T-helper 2 cell treated with Interferon-gamma antibody and Interleukin-4, amounts not matched to agents 100 ng/mL and 5 ng/mL, for 36 hours (primary cell): ENCODE measurements around the gene GALNT3. TPM values are rescaled to one million over a fixed set of nuclear protein-coding genes. Genes with fewer than 3 reads are reported as not detected.

Experiments
- intact Hi-C: fragments of 100-400 bp; cut with micrococcal nuclease; formaldehyde crosslinking; loops from one replicate; pipeline ENCODE4 v1.15.1; 2023
- total RNA-seq: library from RNA; stranded (reverse); gene quantifications from 2 replicates; pipeline ENCODE4 v1.2.3, GENCODE V29; 2022

The GALNT3 gene
- total RNA-seq, 1 donor from 2014 or later = 23.7 TPM

- intact Hi-C loops = no loop called here
These were observed 36.0 kb downstream of the GALNT3 start for GRCh38 chr2:165757906-165758675.

DNA sequence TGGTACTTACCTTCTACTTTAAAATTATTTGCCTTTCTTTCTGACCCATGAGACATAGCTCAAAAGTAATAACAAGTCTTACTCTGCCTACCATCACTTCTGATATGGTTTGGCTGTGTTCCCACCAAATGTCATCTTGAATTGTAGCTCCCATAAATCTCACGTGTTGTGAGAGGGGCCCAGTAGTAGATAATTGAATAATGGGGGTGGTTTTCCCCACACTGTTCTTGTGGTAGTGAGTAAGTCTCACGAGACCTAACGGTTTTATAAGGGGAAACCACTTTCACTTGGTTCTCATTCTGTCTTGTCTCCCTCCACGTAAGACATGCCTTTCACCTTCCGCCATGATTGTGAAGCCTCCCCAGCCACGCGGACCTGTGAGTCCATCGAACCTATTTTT is 47.5 kb downstream of the GALNT3 start:
- intact Hi-C loops = no loop called here

GRCh38 chr2:165745916-165746315 is 48.1 kb downstream of the GALNT3 start:
- intact Hi-C loops = no loop called here

GRCh38 chr2:165743442-165743841 is 50.6 kb downstream of the GALNT3 start:
- intact Hi-C loops = no loop called here

GRCh38 chr2:165725421-165725820 is 68.6 kb downstream of the GALNT3 start:
- intact Hi-C loops = no loop called here

DNA sequence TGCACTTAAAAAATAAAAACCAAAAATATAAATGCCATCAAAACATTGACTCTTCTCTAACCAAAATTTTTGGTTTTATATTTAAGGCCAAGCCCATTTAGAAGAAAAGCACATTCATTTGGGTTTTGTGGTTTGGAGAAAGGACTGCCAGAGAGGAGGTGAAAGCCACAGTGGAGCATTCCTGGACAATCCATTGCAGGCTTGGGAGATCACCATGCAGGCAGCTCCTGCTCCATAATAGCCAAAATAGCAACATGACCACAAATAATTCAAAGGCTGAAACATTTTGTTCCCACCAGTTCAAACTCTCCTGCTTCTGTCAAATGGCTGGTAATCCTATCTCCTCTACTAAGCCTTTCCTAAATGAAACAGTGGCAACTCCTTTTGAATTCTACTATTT is 73.5 kb downstream of the GALNT3 start:
- intact Hi-C loops = no loop called here

- intact Hi-C loops = no loop called here
These were observed 75.3 kb downstream of the GALNT3 start for GRCh38 chr2:165718610-165719210.

- intact Hi-C loops = no loop called here
These were observed 78.0 kb downstream of the GALNT3 start for GRCh38 chr2:165716091-165716490.

DNA sequence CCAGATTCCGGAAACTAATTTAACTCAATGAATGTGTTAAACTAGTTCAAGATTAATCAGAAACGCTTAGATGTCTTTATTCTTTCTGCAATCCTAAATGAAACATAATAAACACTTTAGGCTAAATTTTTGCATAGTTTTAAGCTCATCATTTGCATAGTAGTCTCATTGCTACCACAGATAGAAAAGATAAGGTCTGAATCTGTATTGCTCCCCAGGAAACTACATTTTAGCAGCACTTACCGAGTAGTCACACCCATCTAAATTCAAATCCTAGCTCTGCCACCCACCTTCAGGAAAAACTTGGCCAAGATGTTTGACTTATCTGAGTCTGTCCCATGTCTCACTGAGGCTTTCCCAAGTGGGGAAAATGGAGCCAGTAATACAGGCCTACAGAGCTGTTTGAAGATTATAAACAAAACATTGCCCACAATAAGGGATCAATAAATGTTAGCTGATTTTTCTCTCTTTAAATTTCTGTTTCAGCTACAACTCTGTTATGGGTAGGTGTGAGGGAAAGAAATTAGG is 87.0 kb downstream of the GALNT3 start:
- intact Hi-C loops = no loop called here

DNA sequence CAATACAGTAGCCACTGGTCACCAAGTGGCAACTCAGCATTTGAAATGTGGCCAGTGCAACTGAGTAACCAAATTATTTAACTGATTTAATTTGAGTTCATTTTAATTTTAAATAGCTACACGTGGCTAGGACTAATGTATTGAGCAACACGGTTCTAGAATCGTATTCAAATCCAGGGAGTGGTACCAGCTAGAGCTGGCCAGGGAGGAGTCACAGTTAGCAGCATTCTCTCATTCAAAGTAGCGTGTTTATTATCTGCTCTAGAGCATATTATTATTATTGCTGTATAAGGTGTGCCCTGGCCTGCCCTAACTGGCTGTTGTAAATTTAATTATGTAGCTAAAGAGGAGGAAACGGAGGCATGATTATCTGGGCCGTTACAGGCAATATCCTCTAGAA is 92.9 kb downstream of the GALNT3 start:
- intact Hi-C loops = no loop called here

- intact Hi-C loops = no loop called here
These were observed 93.5 kb downstream of the GALNT3 start for GRCh38 chr2:165700531-165700930.

DNA sequence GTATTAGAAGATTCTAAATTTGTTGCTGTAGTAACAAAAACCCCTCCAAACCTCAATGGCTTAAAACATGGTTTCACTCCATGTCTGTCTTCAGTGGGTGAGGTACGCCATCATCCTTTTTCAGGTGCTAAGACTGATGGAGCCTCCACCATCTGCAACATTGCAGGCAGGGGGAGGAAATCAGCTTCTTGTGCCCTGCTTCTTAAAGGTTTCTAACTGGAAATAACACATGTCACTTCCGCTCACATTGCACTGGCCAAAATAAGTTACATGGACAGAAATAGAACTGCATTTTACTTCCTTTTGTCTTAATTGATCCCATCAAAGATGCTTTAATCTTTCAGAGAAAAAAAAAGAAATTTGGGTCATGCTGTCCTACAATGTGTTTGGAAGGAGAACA is 94.1 kb downstream of the GALNT3 start:
- intact Hi-C loops = no loop called here

GRCh38 chr2:165698444-165698884 is 95.6 kb downstream of the GALNT3 start:
- intact Hi-C loops = no loop called here

DNA sequence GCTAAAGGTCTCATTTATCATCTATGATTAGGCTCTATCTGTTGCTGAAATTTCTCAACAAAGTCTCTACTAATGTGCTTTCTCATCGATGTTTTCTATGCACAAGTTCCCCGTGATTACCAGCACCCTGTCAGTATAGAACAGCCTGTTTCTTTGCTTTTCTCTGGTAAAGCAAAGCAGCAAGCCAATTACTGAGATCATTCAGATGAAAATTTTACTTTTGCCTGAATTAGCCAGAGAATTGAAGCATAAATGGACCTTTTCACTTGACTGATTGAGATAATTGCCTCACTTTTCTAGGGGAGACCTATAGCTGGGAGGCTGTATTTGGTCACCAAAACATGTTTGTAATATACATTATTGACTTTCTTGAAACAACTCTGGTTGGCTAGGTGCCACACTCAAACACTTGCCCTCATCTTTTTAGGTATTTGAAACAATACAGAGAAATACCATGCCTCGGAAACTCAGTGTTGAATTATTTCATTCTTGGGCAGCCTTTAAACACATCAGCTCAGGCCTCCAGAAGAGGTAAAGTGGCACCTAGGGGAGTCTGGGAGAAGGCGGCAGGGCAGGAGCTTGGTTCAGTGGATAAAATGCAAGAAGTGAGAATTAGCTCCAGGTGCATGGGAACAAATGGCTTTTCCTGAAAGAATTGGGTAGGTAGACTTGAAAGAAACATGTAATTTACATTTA is 96.2 kb downstream of the GALNT3 start:
- intact Hi-C loops = no loop called here

Other genes starting within 250 kb of the GALNT3 start
- 18.6 and 20.2 TPM in 2 replicates for gene TTC21B, start 159.5 kb upstream of the GALNT3 start, total RNA-seq